PFSK-1 (cell line): ENCODE measurements around the gene CRCP.

Experiments
- POLR2AphosphoS5 ChIP-seq: IDR thresholded peaks from 2 replicates; pipeline ENCODE4 v1.6.1; 2012; ENCODE audit warnings: low read depth, mild to moderate bottlenecking, control low read depth, low read length, moderate library complexity
- TAF1 ChIP-seq: IDR thresholded peaks from 2 replicates; pipeline ENCODE4 v1.6.1; 2012; ENCODE audit warnings: low read length, control low read depth, borderline replicate concordance; ENCODE audit not compliant: insufficient read depth

DNA sequence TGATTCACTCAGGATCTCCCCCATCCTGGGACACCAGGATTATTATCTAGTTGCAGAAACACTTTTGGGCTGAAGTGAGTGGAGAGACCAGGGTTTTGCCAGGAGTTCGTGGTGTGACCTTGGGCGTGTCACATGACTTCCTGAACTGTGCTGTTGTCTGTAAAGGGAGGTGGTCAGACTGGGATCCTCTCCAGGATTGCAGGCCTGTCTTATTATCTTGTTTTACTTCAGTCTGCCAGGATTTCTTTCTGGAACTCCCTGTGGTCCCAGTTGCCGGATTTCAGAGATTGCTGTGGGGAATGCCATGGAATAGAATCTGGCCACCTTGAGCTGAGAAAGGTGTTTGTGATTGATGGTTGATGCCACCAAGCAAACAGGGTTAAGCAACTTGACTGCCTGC lies 35.8 kb downstream of the CRCP start:
- no peak for TF ChIP-seq TAF1
- no peak for TF ChIP-seq POLR2AphosphoS5
